Cerebellar cortex (tissue), 1 donor: ENCODE results near the gene PSG5.
"Not testable (repeated sequence)": the region's sequence is repeated elsewhere in the genome, so short reads cannot be mapped to it uniquely, and the experiment has no call there.

Experiments
- DNase-seq: peaks from one replicate; pipeline ENCODE4 v3.0.0-alpha.2; 2015; ENCODE audit warnings: low spot score

The PSG5 gene

GRCh38 chr19:43181869-43182771, 4.2 kb downstream of the PSG5 start:
- peak; percentile 77 for DNase-seq

- DNase-seq = not testable (repeated sequence)
Measured at GRCh38 chr19:43179569-43180147, 6.7 kb downstream of the PSG5 start.

- DNase-seq = not testable (repeated sequence)
Measured at GRCh38 chr19:43178577-43178976, 7.8 kb downstream of the PSG5 start.

GRCh38 chr19:43165906-43166305, 20.4 kb downstream of the PSG5 start:
- not testable (repeated sequence) for DNase-seq

GRCh38 chr19:43163135-43163534, 23.2 kb downstream of the PSG5 start:
- DNase-seq = not testable (repeated sequence)

GRCh38 chr19:43162261-43162660, 24.1 kb downstream of the PSG5 start:
- not testable (repeated sequence) for DNase-seq

- DNase-seq = no peak
Measured at GRCh38 chr19:43152214-43152613, 34.1 kb downstream of the PSG5 start.

GRCh38 chr19:43149788-43150187, 36.5 kb downstream of the PSG5 start:
- DNase-seq = not testable (repeated sequence)

GRCh38 chr19:43148233-43148632, 38.1 kb downstream of the PSG5 start:
- DNase-seq = no peak

GRCh38 chr19:43141763-43142162, 44.6 kb downstream of the PSG5 start:
- DNase-seq = not testable (repeated sequence)

- DNase-seq = peak; percentile 56
Measured at GRCh38 chr19:43132696-43133095, 53.6 kb downstream of the PSG5 start.

- DNase-seq = peak; percentile 49
Measured at GRCh38 chr19:43131281-43131842, 55.0 kb downstream of the PSG5 start.

- DNase-seq = not testable (repeated sequence)
Measured at GRCh38 chr19:43129197-43129596, 57.1 kb downstream of the PSG5 start.

GRCh38 chr19:43127336-43127735, 59.0 kb downstream of the PSG5 start:
- not testable (repeated sequence) for DNase-seq

GRCh38 chr19:43126720-43127119, 59.6 kb downstream of the PSG5 start:
- no peak for DNase-seq

GRCh38 chr19:43124360-43124759, 62.0 kb downstream of the PSG5 start:
- DNase-seq = no peak

GRCh38 chr19:43120433-43121026, 65.8 kb downstream of the PSG5 start:
- not testable (repeated sequence) for DNase-seq

GRCh38 chr19:43119526-43119925, 66.8 kb downstream of the PSG5 start:
- not testable (repeated sequence) for DNase-seq
